Measurements from ENCODE around the gene CCDC88A.
"Not testable (repeated sequence)": the region's sequence is repeated elsewhere in the genome, so short reads cannot be mapped to it uniquely, and the experiment has no call there.

CCDC88A gene

DNA sequence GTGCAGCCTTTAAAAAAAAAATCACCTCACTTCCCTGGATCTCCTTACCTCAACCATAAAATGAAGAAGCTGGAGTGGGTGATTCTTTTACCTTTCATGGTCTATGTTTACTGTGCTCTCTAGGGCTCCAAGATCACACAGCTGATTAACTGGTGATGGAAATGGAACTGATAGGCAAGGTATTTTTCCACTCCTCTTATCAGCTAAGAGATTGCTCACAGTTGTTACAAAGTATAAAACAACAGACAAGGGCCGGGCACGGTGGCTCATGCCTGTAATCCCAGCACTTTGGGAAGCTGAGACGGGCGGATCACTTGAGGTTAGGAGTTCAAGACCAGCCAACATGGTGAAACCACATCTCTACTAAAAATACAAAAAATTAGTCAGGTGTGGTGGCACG is 172.6 kb downstream of the CCDC88A start:
- DNase-seq (ENCODE audit: low read depth), result no peak
- TF ChIP-seq, protein P1, sequence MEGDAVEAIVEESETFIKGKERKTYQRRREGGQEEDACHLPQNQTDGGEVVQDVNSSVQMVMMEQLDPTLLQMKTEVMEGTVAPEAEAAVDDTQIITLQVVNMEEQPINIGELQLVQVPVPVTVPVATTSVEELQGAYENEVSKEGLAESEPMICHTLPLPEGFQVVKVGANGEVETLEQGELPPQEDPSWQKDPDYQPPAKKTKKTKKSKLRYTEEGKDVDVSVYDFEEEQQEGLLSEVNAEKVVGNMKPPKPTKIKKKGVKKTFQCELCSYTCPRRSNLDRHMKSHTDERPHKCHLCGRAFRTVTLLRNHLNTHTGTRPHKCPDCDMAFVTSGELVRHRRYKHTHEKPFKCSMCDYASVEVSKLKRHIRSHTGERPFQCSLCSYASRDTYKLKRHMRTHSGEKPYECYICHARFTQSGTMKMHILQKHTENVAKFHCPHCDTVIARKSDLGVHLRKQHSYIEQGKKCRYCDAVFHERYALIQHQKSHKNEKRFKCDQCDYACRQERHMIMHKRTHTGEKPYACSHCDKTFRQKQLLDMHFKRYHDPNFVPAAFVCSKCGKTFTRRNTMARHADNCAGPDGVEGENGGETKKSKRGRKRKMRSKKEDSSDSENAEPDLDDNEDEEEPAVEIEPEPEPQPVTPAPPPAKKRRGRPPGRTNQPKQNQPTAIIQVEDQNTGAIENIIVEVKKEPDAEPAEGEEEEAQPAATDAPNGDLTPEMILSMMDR (IDR thresholded peaks at IDR 0.05; ENCODE audit: insufficient read depth, low read depth, low read length, missing control alignments), result no peak
- no peak overlapping the region for H3K4me3 ChIP-seq (ENCODE audit: low read depth, low read length)

DNA sequence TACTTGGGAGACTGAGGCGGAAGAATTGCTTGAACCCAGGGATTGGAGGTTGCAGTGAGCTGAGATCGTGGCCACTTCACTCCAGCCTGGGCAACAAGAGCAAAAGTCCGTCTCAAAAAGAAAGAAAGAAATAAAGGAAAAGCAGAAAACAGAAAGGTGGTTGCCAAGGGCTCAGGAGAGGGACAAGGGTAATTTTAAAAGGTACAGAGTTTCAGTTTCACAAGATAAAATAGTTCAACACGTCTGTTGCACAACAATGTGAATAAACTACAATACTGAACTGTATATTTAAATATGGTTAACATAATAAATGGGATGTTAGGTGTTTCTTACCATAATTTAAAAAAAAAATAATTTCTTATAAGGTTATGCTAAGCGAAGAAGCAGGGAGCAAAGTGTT is 174.2 kb downstream of the CCDC88A start:
- TF ChIP-seq, protein P1 (IDR thresholded peaks at IDR 0.05; ENCODE audit: insufficient read depth, low read depth, low read length, missing control alignments), result no peak
- H3K4me3 ChIP-seq (ENCODE audit: low read depth, low read length), result no peak overlapping the region
- no peak for DNase-seq (ENCODE audit: low read depth)

DNA sequence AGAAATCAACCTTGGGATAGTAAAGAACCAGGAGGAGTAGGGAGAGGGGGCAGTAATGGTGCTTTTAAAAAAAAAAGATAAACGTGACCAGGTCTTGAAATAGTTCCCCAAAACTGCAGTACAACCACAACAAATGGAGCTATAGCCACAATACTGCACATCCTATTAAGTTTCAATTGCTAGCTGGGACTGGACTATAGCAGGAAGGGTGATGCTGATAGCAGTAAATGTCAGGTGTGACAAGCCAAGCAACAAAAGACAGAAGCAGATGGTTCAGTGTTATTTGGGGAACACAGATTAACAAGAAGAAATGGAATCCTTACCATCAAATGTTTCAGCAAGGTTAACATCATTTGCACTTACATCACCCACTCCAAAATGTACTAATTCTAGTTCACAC is 177.0 kb downstream of the CCDC88A start:
- DNase-seq (ENCODE audit: low read depth), result no peak
- H3K4me3 ChIP-seq (ENCODE audit: low read depth, low read length), result no peak overlapping the region
- TF ChIP-seq, protein P1 (IDR thresholded peaks at IDR 0.05; ENCODE audit: insufficient read depth, low read depth, low read length, missing control alignments), result no peak

GRCh38 chr2:55241582-55241981 is 178.1 kb downstream of the CCDC88A start:
- DNase-seq (ENCODE audit: low read depth); H3K4me3 ChIP-seq (ENCODE audit: low read depth, low read length): not testable (repeated sequence)

DNA sequence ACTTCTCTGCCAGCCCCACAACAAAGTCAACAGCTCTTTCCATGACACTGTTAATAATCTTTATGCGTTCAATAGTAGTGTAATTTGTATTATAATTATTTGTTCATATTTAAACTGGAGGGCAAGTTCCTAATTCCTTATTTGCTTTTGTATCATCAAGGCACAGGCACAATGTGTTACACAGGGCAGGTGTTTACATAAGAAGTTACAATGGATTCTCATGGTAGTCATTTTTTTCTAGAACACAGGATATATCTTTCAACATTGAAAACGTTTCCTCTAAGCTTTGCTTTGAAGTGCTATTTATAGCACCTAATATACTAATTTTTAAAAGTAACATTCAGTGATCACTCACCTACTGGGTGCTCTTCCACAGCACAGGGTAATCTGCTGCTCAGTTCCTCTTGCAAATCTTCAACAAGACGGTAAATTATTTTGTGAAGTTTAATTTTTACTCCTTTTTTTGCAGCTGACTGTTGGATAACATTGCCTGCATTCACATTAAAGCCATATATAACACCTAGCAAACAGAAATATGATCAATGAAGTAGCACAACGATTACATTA is 179.9 kb downstream of the CCDC88A start:
- H3K4me3 ChIP-seq (ENCODE audit: low read depth, low read length), result no peak overlapping the region
- TF ChIP-seq, protein P1 (IDR thresholded peaks at IDR 0.05; ENCODE audit: insufficient read depth, low read depth, low read length, missing control alignments), result no peak
- no peak for DNase-seq (ENCODE audit: low read depth)

Measured in GM12865 (cell line).